Activated naive CD4-positive, alpha-beta T cell treated with anti-CD3 and anti-CD28 coated beads, Interleukin-2, amount 50 U/mL, for 24 hours (primary cell): ENCODE data around the gene RAET1E.
"Not testable (repeated sequence)": the region's sequence is repeated elsewhere in the genome, so short reads cannot be mapped to it uniquely, and the experiment has no call there.

Experiments
- H3K27ac Mint-ChIP-seq: one replicate; pipeline ENCODE4 v1.8.0; 2021; ENCODE audit warnings: mild to moderate bottlenecking, mixed read lengths
- H3K27me3 Mint-ChIP-seq: one replicate; pipeline ENCODE4 v1.8.0; 2021; ENCODE audit warnings: mixed read lengths
- H3K36me3 Mint-ChIP-seq: one replicate; pipeline ENCODE4 v1.8.0; 2021; ENCODE audit warnings: mixed read lengths
- H3K4me1 Mint-ChIP-seq: one replicate; pipeline ENCODE4 v1.8.0; 2021; ENCODE audit warnings: mixed read lengths
- H3K4me3 Mint-ChIP-seq: one replicate; pipeline ENCODE4 v1.8.0; 2021; ENCODE audit warnings: mild to moderate bottlenecking, mixed read lengths
- H3K9me3 Mint-ChIP-seq: one replicate; pipeline ENCODE4 v1.8.0; 2021; ENCODE audit warnings: mixed read lengths

RAET1E gene

GRCh38 chr6:149897855-149898744 is at the start of gene RAET1E:
TSS of gene RAET1E (minus strand) at chr6:149898113. CDS start at chr6:149890901, 7,212 bp downstream.
- peaks cover 3% of the 10 kb centered on the region for H3K27me3 Mint-ChIP-seq
- no peak within 1 kb of the TSS for H3K4me3 Mint-ChIP-seq
- no peaks in the 10 kb centered on the region for H3K36me3 Mint-ChIP-seq
- H3K4me1 Mint-ChIP-seq: peaks cover 11% of the 10 kb centered on the region
- no peak within 1 kb of the TSS for H3K27ac Mint-ChIP-seq
- H3K9me3 Mint-ChIP-seq: no peaks in the 10 kb centered on the region

- not testable (repeated sequence) for H3K9me3 Mint-ChIP-seq, H3K36me3 Mint-ChIP-seq, H3K4me1 Mint-ChIP-seq, H3K27ac Mint-ChIP-seq, H3K4me3 Mint-ChIP-seq
- peaks cover 30% of the 10 kb centered on the region for H3K27me3 Mint-ChIP-seq
Measured at GRCh38 chr6:149947533-149947932, 49.6 kb upstream of the RAET1E start.

- H3K27ac Mint-ChIP-seq, H3K4me3 Mint-ChIP-seq, H3K36me3 Mint-ChIP-seq, H3K4me1 Mint-ChIP-seq, H3K9me3 Mint-ChIP-seq: not testable (repeated sequence)
- peaks cover 22% of the 10 kb centered on the region for H3K27me3 Mint-ChIP-seq
Measured at GRCh38 chr6:149946631-149947030, 48.7 kb upstream of the RAET1E start.

GRCh38 chr6:149945276-149945675 is 47.4 kb upstream of the RAET1E start:
- H3K27ac Mint-ChIP-seq, H3K9me3 Mint-ChIP-seq, H3K36me3 Mint-ChIP-seq, H3K4me1 Mint-ChIP-seq, H3K4me3 Mint-ChIP-seq: not testable (repeated sequence)
- H3K27me3 Mint-ChIP-seq: peaks cover 17% of the 10 kb centered on the region

- peak overlapping the region; percentile 80 for H3K4me3 Mint-ChIP-seq
- not testable (repeated sequence) for H3K36me3 Mint-ChIP-seq, H3K9me3 Mint-ChIP-seq, H3K27ac Mint-ChIP-seq
- H3K27me3 Mint-ChIP-seq: peaks cover 19% of the 10 kb centered on the region
- H3K4me1 Mint-ChIP-seq: peaks cover 16% of the 10 kb centered on the region
Measured at GRCh38 chr6:149943321-149943720, 45.4 kb upstream of the RAET1E start.

- H3K4me3 Mint-ChIP-seq: peak overlapping the region; percentile 80
- H3K9me3 Mint-ChIP-seq: no peaks in the 10 kb centered on the region
- H3K4me1 Mint-ChIP-seq: peaks cover 16% of the 10 kb centered on the region
- H3K27me3 Mint-ChIP-seq: peaks cover 21% of the 10 kb centered on the region
- H3K27ac Mint-ChIP-seq: no peak overlapping the region
- H3K36me3 Mint-ChIP-seq: no peaks in the 10 kb centered on the region
Measured at GRCh38 chr6:149942461-149942829, 44.5 kb upstream of the RAET1E start.

GRCh38 chr6:149941583-149942460 is 43.9 kb upstream of the RAET1E start, which contains the start of gene ULBP2:
TSS of gene ULBP2 (plus strand) at chr6:149942014. CDS start at chr6:149942073, 59 bp downstream.
- Mint-ChIP-seq H3K9me3 (no peaks in the 10 kb centered on the region), H3K36me3 (no peaks in the 10 kb centered on the region), H3K27ac (peak within 1 kb of the TSS; percentile 94), H3K4me3 (peak within 1 kb of the TSS; percentile 92), H3K4me1 (peaks cover 16% of the 10 kb centered on the region), H3K27me3 (peaks cover 27% of the 10 kb centered on the region)

- H3K9me3 Mint-ChIP-seq: no peaks in the 10 kb centered on the region
- H3K27ac Mint-ChIP-seq: no peak overlapping the region
- H3K4me1 Mint-ChIP-seq: peaks cover 16% of the 10 kb centered on the region
- H3K27me3 Mint-ChIP-seq: peaks cover 35% of the 10 kb centered on the region
- H3K36me3 Mint-ChIP-seq: no peaks in the 10 kb centered on the region
- H3K4me3 Mint-ChIP-seq: peak overlapping the region; percentile 40
Measured at GRCh38 chr6:149940672-149940982, 42.7 kb upstream of the RAET1E start.

- H3K27me3 Mint-ChIP-seq: peaks cover 41% of the 10 kb centered on the region
- no peak overlapping the region for H3K27ac Mint-ChIP-seq
- H3K36me3 Mint-ChIP-seq: no peaks in the 10 kb centered on the region
- no peaks in the 10 kb centered on the region for H3K9me3 Mint-ChIP-seq
- peaks cover 16% of the 10 kb centered on the region for H3K4me1 Mint-ChIP-seq
- peak overlapping the region; percentile 81 for H3K4me3 Mint-ChIP-seq
Measured at GRCh38 chr6:149939909-149940671, 42.2 kb upstream of the RAET1E start.

- H3K9me3 Mint-ChIP-seq: no peaks in the 10 kb centered on the region
- H3K27me3 Mint-ChIP-seq: peaks cover 45% of the 10 kb centered on the region
- H3K27ac Mint-ChIP-seq: peak overlapping the region; percentile 59
- peak overlapping the region; percentile 81 for H3K4me3 Mint-ChIP-seq
- peaks cover 16% of the 10 kb centered on the region for H3K4me1 Mint-ChIP-seq
- no peaks in the 10 kb centered on the region for H3K36me3 Mint-ChIP-seq
Measured at GRCh38 chr6:149939356-149939648, 41.4 kb upstream of the RAET1E start.

GRCh38 chr6:149938571-149939355 is 40.9 kb upstream of the RAET1E start:
- H3K4me3 Mint-ChIP-seq: peak overlapping the region; percentile 81
- H3K27me3 Mint-ChIP-seq: peaks cover 48% of the 10 kb centered on the region
- H3K36me3 Mint-ChIP-seq: no peaks in the 10 kb centered on the region
- H3K9me3 Mint-ChIP-seq: no peaks in the 10 kb centered on the region
- peaks cover 16% of the 10 kb centered on the region for H3K4me1 Mint-ChIP-seq
- peak overlapping the region; percentile 59 for H3K27ac Mint-ChIP-seq

GRCh38 chr6:149938013-149938570 is 40.2 kb upstream of the RAET1E start:
- Mint-ChIP-seq H3K4me3 (peak overlapping the region; percentile 51), H3K4me1 (peaks cover 16% of the 10 kb centered on the region), H3K27me3 (peaks cover 54% of the 10 kb centered on the region)
- not testable (repeated sequence) for H3K27ac Mint-ChIP-seq, H3K9me3 Mint-ChIP-seq, H3K36me3 Mint-ChIP-seq

GRCh38 chr6:149936743-149937142 is 38.8 kb upstream of the RAET1E start:
- no peaks in the 10 kb centered on the region for H3K9me3 Mint-ChIP-seq
- peaks cover 13% of the 10 kb centered on the region for H3K4me1 Mint-ChIP-seq
- H3K36me3 Mint-ChIP-seq: no peaks in the 10 kb centered on the region
- no peak overlapping the region for H3K27ac Mint-ChIP-seq
- H3K4me3 Mint-ChIP-seq: no peak overlapping the region
- peaks cover 57% of the 10 kb centered on the region for H3K27me3 Mint-ChIP-seq

- Mint-ChIP-seq H3K27me3 (peaks cover 62% of the 10 kb centered on the region), H3K4me3 (no peak overlapping the region), H3K36me3 (no peaks in the 10 kb centered on the region), H3K9me3 (no peaks in the 10 kb centered on the region), H3K27ac (no peak overlapping the region), H3K4me1 (peaks cover 10% of the 10 kb centered on the region)
Measured at GRCh38 chr6:149935668-149936067, 37.8 kb upstream of the RAET1E start.

- H3K4me1 Mint-ChIP-seq: peaks cover 10% of the 10 kb centered on the region
- peaks cover 63% of the 10 kb centered on the region for H3K27me3 Mint-ChIP-seq
- no peak overlapping the region for H3K27ac Mint-ChIP-seq
Measured at GRCh38 chr6:149935246-149935645, 37.3 kb upstream of the RAET1E start.

More at GRCh38 chr6:149935246-149935645, 37.3 kb upstream of the RAET1E start:
- H3K9me3 Mint-ChIP-seq: no peaks in the 10 kb centered on the region
- no peaks in the 10 kb centered on the region for H3K36me3 Mint-ChIP-seq
- no peak overlapping the region for H3K4me3 Mint-ChIP-seq
